GM12801 (cell line): Measurements from ENCODE around the gene SMG6.

Experiments
- TF ChIP-seq, protein P1 (sequence below): IDR thresholded peaks from one replicate; pipeline ENCODE4 v1.5.1; 2011; ENCODE audit warnings: control low read depth; ENCODE audit not compliant: insufficient read length; ENCODE audit errors: extremely low read depth

SMG6 gene

DNA sequence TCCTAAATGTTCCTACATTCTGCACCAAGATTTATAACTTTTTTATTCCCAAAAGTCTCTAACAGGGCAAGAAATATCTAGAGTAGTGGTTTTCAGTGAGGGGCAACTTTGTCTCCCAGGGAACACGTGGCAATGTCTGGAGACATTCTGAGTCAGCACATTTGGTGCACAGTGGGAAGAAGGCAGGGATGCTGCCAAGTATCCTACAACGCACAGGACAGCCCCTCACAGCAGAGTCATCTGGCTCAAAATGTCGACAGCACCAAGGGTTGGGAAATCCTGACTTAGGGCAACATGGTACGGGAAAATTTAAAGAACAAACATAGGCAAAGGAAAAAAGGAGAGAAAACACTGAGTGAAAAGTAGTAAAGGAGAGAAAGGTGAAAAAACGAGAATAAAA, 61.8 kb downstream of the SMG6 start:
- TF ChIP-seq, protein P1, sequence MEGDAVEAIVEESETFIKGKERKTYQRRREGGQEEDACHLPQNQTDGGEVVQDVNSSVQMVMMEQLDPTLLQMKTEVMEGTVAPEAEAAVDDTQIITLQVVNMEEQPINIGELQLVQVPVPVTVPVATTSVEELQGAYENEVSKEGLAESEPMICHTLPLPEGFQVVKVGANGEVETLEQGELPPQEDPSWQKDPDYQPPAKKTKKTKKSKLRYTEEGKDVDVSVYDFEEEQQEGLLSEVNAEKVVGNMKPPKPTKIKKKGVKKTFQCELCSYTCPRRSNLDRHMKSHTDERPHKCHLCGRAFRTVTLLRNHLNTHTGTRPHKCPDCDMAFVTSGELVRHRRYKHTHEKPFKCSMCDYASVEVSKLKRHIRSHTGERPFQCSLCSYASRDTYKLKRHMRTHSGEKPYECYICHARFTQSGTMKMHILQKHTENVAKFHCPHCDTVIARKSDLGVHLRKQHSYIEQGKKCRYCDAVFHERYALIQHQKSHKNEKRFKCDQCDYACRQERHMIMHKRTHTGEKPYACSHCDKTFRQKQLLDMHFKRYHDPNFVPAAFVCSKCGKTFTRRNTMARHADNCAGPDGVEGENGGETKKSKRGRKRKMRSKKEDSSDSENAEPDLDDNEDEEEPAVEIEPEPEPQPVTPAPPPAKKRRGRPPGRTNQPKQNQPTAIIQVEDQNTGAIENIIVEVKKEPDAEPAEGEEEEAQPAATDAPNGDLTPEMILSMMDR = no peak

DNA sequence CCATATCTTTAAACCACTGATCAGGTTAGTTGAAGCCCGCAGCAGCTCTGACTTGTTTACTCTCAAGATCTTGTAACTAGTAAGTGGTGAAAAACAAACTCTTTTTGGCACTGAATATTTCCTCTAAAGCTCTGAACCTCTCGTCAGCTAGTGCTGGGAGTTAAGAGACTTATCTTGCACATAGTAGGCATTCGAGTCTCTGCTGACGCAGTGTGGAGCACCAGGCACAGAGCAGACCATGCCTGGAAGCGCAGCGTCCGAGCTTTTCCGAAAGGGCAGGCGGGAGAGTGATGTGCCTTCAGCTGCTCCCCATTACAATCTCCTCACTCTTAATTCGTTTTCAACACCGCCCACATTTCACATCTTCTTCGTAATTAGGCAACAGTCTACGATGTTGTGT, 63.0 kb downstream of the SMG6 start:
- TF ChIP-seq, protein P1 = no peak

DNA sequence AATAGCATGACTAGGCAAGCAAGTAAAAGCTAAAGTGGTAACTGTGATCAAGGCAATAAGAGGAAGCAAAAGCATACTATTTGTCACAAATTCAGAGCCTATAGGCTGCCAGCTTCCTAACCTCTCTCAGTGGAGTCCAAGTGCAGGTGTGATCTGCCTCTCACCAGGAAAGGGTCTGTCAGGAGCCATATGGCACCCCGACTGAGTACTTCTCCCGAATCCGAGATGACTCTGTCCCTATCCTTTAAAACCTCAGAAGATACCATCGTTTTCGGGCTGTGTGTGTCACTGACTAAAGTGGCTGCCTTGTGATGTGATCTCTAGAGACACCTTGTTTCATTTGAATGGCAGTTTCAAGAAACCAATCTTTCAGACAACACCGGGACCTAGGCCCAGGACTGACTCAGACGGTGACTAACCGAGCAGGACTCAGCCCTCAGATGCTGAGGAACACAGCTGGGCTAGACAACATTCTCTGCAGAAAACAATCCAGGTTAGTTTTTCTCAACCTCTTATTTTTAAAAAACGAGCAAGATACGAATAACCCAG, 63.6 kb downstream of the SMG6 start:
- TF ChIP-seq, protein P1 = no peak

GRCh38 chr17:2239170-2239551, 64.4 kb downstream of the SMG6 start:
- TF ChIP-seq, protein P1 = no peak

DNA sequence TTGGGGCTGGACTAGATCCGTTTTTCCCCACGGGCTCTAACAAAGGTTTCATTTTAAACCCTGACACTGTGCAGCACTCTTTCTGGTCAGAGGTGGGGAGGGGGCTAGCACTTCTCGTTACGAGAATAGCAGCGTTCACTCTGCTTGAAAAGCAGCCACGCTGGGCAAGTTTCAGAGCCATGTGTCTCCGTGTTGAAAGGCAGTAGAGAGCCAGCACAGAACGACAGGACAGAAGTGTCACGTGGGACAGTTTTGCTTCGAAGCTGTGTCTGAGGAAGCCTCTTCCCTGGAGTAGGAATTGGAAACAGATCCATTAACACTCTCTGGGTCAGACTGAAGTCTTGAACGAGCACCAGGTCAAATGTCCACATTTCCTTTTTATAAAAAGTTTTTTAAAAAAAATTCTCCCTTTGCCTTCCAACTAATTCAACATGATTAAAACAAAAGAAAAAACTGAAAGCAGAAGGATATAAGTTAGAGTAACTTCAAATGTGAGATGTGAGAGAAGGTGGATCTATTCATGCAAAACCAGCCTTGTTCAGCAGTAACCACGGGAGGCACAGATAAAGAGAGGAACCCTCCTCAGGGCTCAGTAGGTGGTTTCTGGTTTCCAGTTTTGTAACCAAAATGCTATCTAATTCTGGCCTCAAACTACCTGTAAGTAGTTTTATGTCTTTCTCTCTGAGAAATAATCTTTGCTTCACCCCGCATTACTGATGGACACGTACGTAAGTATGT, 65.0 kb downstream of the SMG6 start:
- TF ChIP-seq, protein P1 = no peak

- TF ChIP-seq, protein P1 = no peak
These were observed 65.6 kb downstream of the SMG6 start for GRCh38 chr17:2237950-2238349.

- TF ChIP-seq, protein P1 = no peak
These were observed 66.1 kb downstream of the SMG6 start for GRCh38 chr17:2237521-2237921.
